Measurements from ENCODE around the gene UGT2A1. TPM values are rescaled to one million over a fixed set of nuclear protein-coding genes. Genes with fewer than 3 reads are reported as not detected.

UGT2A1 gene

Small RNA genes within 50 kb of the gene (small RNA-seq; reads per million reads assigned to genes)
- not detected for gene UGT2A2 (ENCODE audit: low read depth)
